ENCODE measurements around the gene FKBP5. TPM values are rescaled to one million over a fixed set of nuclear protein-coding genes. Genes with fewer than 3 reads are reported as not detected.

FKBP5 gene
- polyA plus RNA-seq, 2 of the 4 experiments (the other 2 are of a cell fraction), result 8.4 to 11.7 TPM

GRCh38 chr6:35642471-35643161, 46.1 kb downstream of the FKBP5 start:
- 96% methylated on average over 1 of the region's 1 CpG for WGBS (ENCODE audit: missing lambda C conversion rate)
- no peak for FAIRE-seq
- no peak overlapping the region for H3K4me3 ChIP-seq
- CTCF ChIA-PET, result interaction anchor here (0.6 to 1.6 kb wide), 5 partner anchors 8 to 94 kb away, joined by 3 to 5 read pairs (median 3); partner anchors contain the start of gene ARMC12
- no peak overlapping the region for H3K27ac ChIP-seq
- no peak for DNase-seq (ENCODE audit: low read depth in 1 of 2, low spot score in 1 of 2)
- TF ChIP-seq JUNB (IDR thresholded peaks at IDR 0.05), result no peak
- TF ChIP-seq HEYL (CRISPR knock-in tag; IDR thresholded peaks at IDR 0.05), result no peak
- TF ChIP-seq ZSCAN20 (CRISPR knock-in tag; IDR thresholded peaks at IDR 0.05), result no peak
- TF ChIP-seq NFE2L2 (conservative IDR thresholded peaks at IDR 0.05; ENCODE audit: low read length), result no peak
- TF ChIP-seq EP300 (IDR thresholded peaks at IDR 0.05), result no peak
- no peak for TF ChIP-seq RCOR1 (IDR thresholded peaks at IDR 0.05; ENCODE audit: low read depth, low read length)
- TF ChIP-seq, protein P1, sequence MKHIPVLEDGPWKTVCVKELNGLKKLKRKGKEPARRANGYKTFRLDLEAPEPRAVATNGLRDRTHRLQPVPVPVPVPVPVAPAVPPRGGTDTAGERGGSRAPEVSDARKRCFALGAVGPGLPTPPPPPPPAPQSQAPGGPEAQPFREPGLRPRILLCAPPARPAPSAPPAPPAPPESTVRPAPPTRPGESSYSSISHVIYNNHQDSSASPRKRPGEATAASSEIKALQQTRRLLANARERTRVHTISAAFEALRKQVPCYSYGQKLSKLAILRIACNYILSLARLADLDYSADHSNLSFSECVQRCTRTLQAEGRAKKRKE (CRISPR knock-in tag; IDR thresholded peaks at IDR 0.05; ENCODE audit: low read depth), result no peak
- no peak for TF ChIP-seq KDM1A (IDR thresholded peaks at IDR 0.05; ENCODE audit: low read depth)
- no peak for TF ChIP-seq NR3C1 (IDR thresholded peaks at IDR 0.05)
- TF ChIP-seq, protein P2, sequence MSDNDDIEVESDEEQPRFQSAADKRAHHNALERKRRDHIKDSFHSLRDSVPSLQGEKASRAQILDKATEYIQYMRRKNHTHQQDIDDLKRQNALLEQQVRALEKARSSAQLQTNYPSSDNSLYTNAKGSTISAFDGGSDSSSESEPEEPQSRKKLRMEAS (IDR thresholded peaks at IDR 0.05), result no peak
- no peak for TF ChIP-seq E2F6 (IDR thresholded peaks at IDR 0.05; ENCODE audit: borderline replicate concordance, low read depth)
- TF ChIP-seq RAD21 (conservative IDR thresholded peaks at IDR 0.05 in 1 of 2, IDR thresholded peaks at IDR 0.05 in 1 of 2), result no peak
- no peak for TF ChIP-seq CBX8 (IDR thresholded peaks at IDR 0.05)
- no peak for TF ChIP-seq MAFK (IDR thresholded peaks at IDR 0.05; ENCODE audit: partially characterized antibody)
- ATAC-seq, result no peak
- no peaks in the 10 kb centered on the region; the same call in 2 of the 3 replicates for H3K4me1 ChIP-seq
- H3K9me3 ChIP-seq, result no peaks in the 10 kb centered on the region
- H3K4me2 ChIP-seq, result no peak overlapping the region
- POLR2A ChIA-PET, result no interaction called here

DNA sequence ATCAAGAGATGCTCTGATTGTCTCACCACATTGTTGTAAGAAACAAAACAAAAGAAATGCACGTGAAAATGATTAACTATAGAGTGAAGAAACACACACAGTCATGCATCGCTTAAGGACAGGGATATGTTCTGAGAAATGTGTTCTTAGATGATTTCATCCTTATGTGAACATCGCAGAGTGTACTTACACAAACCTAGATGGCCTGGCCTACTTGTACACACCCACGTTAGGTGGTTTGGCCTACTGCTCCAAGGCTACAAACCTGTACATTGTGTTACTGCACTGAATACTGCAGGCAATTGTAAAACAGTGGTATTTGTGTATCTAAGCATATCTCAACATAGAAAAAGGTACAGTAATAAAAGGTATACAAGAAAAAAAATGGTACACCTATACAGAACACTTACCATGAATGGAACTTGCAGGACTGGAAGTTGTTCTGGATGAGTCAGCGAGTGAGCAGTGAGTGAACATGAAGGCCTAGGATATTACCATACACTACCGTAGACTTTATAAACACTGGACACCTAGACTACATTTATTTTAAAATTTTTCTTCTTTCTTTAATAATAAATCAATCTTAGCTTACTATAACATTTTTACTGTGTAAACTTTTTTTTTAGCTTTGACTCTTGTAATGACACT, 48.6 kb downstream of the FKBP5 start:
- Histone ChIP-seq H3K9me3 (no peaks in the 10 kb centered on the region), H3K27ac (no peak overlapping the region; a peak in 1 of 6 replicates), H3K4me3 (no peak overlapping the region), H3K4me1 (no peaks in the 10 kb centered on the region; the same call in 2 of the 3 replicates), H3K4me2 (no peak overlapping the region)
- POLR2A ChIA-PET, result no interaction called here
- ATAC-seq, result no peak
- TF ChIP-seq HDAC2 (IDR thresholded peaks at IDR 0.05), result no peak
- no peak for TF ChIP-seq EP300 (IDR thresholded peaks at IDR 0.05)
- no peak for TF ChIP-seq SREBF2 (IDR thresholded peaks at IDR 0.05)
- no peak for FAIRE-seq
- CTCF ChIA-PET, result no interaction called here
- WGBS (ENCODE audit: missing lambda C conversion rate), result 80% methylated on average over 6 of the region's 6 CpGs
- no peak for DNase-seq (ENCODE audit: low read depth in 1 of 2, low spot score in 1 of 2)

GRCh38 chr6:35638679-35639078, 50.0 kb downstream of the FKBP5 start:
- DNase-seq (ENCODE audit: low read depth in 1 of 2, low spot score in 1 of 2), result no peak
- ATAC-seq, result no peak
- Histone ChIP-seq H3K27ac (no peak overlapping the region; a peak in 1 of 6 replicates), H3K4me3 (no peak overlapping the region), H3K9me3 (no peaks in the 10 kb centered on the region), H3K4me2 (no peak overlapping the region), H3K4me1 (no peaks in the 10 kb centered on the region; the same call in 2 of the 3 replicates)
- POLR2A ChIA-PET, result no interaction called here
- CTCF ChIA-PET, result interaction anchor here (2.0 kb wide), 1 partner anchor 98 kb away, joined by 5 read pairs; the partner anchor contains the start of gene ARMC12
- 97% methylated on average over 3 of the region's 3 CpGs for WGBS (ENCODE audit: missing lambda C conversion rate)
- no peak for FAIRE-seq
- no peak for TF ChIP-seq CBX8 (IDR thresholded peaks at IDR 0.05)
- no peak for TF ChIP-seq JUN (IDR thresholded peaks at IDR 0.05)
- TF ChIP-seq CBX2 (IDR thresholded peaks at IDR 0.05; ENCODE audit: borderline replicate concordance, low read depth), result no peak
- TF ChIP-seq KDM5A (IDR thresholded peaks at IDR 0.05), result no peak
- TF ChIP-seq HOXA7 (CRISPR knock-in tag; IDR thresholded peaks at IDR 0.05), result no peak
- TF ChIP-seq EHF (CRISPR knock-in tag; IDR thresholded peaks at IDR 0.05), result no peak
- TF ChIP-seq EHMT2 (IDR thresholded peaks at IDR 0.05; ENCODE audit: low read depth), result no peak
- TF ChIP-seq MYC (IDR thresholded peaks at IDR 0.05; ENCODE audit: borderline replicate concordance, low read length), result no peak
- TF ChIP-seq NFE2L2 (conservative IDR thresholded peaks at IDR 0.05; ENCODE audit: low read length), result no peak
- TF ChIP-seq RFX5 (IDR thresholded peaks at IDR 0.05), result no peak
